ENCODE measurements around the gene GNA12. TPM values are rescaled to one million over a fixed set of nuclear protein-coding genes. Genes with fewer than 3 reads are reported as not detected.

GNA12 gene
- total RNA-seq, 4 donors from 2014 or later: 11.0 to 68.5 (median 20.4) TPM

- no peaks in the 10 kb centered on the region for H3K36me3 ChIP-seq
- peaks cover 0 to 14% (median 8%) of the 10 kb centered on the region in 4 donors for H3K4me1 ChIP-seq
- H3K27me3 ChIP-seq: no peaks in the 10 kb centered on the region
- TF ChIP-seq POLR2A (IDR thresholded peaks at IDR 0.05) (no peak), CTCF (IDR thresholded peaks at IDR 0.05) (no peak)
- peak overlapping the region; percentile 48 to 68 (median 56) for H3K27ac ChIP-seq
- no peaks in the 10 kb centered on the region for H3K9me3 ChIP-seq
- peak in 1 of 3 donors; percentile 45 for DNase-seq
- H3K4me3 ChIP-seq: no peak overlapping the region
Measured at GRCh38 chr7:2821161-2821841, 22.8 kb downstream of the GNA12 start.

GRCh38 chr7:2820508-2820934 is 23.6 kb downstream of the GNA12 start:
- no peak overlapping the region for H3K4me3 ChIP-seq
- H3K4me1 ChIP-seq: peaks cover 0 to 14% (median 8%) of the 10 kb centered on the region in 4 donors
- no peaks in the 10 kb centered on the region for H3K36me3 ChIP-seq
- TF ChIP-seq POLR2A (IDR thresholded peaks at IDR 0.05) (no peak), CTCF (IDR thresholded peaks at IDR 0.05) (no peak)
- no peaks in the 10 kb centered on the region for H3K27me3 ChIP-seq
- peak overlapping the region; percentile 48 to 68 (median 56) for H3K27ac ChIP-seq
- H3K9me3 ChIP-seq: no peaks in the 10 kb centered on the region
- peak in 2 of 3 donors; percentile 24 to 77 for DNase-seq

- TF ChIP-seq CTCF (IDR thresholded peaks at IDR 0.05) (no peak), POLR2A (IDR thresholded peaks at IDR 0.05) (no peak)
- H3K9me3 ChIP-seq: no peaks in the 10 kb centered on the region
- H3K4me1 ChIP-seq: peaks cover 0 to 9% (median 8%) of the 10 kb centered on the region in 4 donors
- no peaks in the 10 kb centered on the region for H3K36me3 ChIP-seq
- H3K4me3 ChIP-seq: no peak overlapping the region
- H3K27ac ChIP-seq: peak overlapping the region; percentile 27 to 68 (median 43)
- DNase-seq: no peak
- no peaks in the 10 kb centered on the region for H3K27me3 ChIP-seq
Measured at GRCh38 chr7:2819954-2820397, 24.1 kb downstream of the GNA12 start.

GRCh38 chr7:2819161-2819953 is 24.8 kb downstream of the GNA12 start:
- Histone ChIP-seq H3K36me3 (no peaks in the 10 kb centered on the region), H3K9me3 (no peaks in the 10 kb centered on the region), H3K4me1 (peaks cover 0 to 9% (median 8%) of the 10 kb centered on the region in 4 donors), H3K27ac (peak overlapping the region in 1 of 4 donors; percentile 50), H3K27me3 (no peaks in the 10 kb centered on the region), H3K4me3 (no peak overlapping the region)
- TF ChIP-seq CTCF (IDR thresholded peaks at IDR 0.05): no peak
- no peak for DNase-seq

GRCh38 chr7:2818653-2819052 is 25.5 kb downstream of the GNA12 start:
- TF ChIP-seq POLR2A (IDR thresholded peaks at IDR 0.05) (no peak), CTCF (IDR thresholded peaks at IDR 0.05) (no peak)
- Histone ChIP-seq H3K9me3 (no peaks in the 10 kb centered on the region), H3K4me3 (no peak overlapping the region), H3K27ac (peak overlapping the region in 2 of 4 donors; percentile 31 to 50), H3K4me1 (peaks cover 0 to 9% (median 6%) of the 10 kb centered on the region in 4 donors), H3K36me3 (no peaks in the 10 kb centered on the region), H3K27me3 (no peaks in the 10 kb centered on the region)
- DNase-seq: no peak
